ENCODE results near the gene ZFP82.
A peak's percentile ranks its signal among the peaks of the same experiment; 100 is the strongest.

The ZFP82 gene

DNA sequence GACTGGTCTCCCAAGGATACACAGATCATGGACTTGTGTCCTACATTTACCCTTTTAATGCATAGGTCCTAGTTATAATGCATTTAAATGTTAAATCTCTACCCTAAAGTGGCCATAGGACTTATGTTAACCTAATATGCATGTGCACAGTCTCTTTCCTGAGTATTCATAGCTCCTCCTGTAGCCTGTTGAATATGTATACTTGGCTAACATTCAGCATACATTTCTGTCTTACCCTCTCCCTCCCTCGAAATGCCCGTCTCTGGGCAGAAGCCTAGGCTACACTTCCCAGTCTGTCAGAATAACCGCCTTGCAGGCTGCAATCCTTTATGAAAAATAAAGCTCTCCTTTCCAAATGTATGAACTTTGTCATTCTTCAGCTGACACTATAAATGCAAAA is 13.9 kb downstream of the ZFP82 start:
- H3K4me1 Mint-ChIP-seq: peaks cover 2% of the 10 kb centered on the region
- H3K27ac Mint-ChIP-seq (ENCODE audit: low read depth): no peak overlapping the region
- no peaks in the 10 kb centered on the region for H3K27me3 Mint-ChIP-seq
- no peak for ATAC-seq (replicated peaks; ENCODE audit: extremely low read depth, poor library complexity, severe bottlenecking)
- peaks cover 47% of the 10 kb centered on the region for H3K36me3 Mint-ChIP-seq (ENCODE audit: insufficient read depth)
- H3K9me3 Mint-ChIP-seq: peaks cover 14% of the 10 kb centered on the region
- no peak overlapping the region for H3K4me3 Mint-ChIP-seq
- DNase-seq (ENCODE audit: low spot score in 2 of 2): no peak

DNA sequence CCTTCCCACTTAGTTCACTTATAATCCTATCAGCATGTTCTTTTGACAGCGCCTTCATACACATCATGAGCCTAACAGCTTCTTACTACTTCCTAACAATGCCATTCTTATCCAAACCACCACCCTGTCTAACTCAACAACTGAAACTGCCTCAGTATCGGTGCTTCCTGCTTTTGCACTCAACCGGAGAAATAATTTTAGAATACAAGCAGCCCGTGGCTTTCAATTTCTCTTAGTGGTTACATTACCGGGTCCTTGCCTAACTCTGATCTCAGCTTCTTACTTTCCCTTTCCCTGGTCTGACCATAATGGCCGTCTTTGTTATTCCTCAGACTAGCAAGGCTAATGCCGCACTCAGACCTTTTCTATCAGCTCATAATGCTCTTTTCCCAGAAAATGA is 17.0 kb downstream of the ZFP82 start:
- H3K4me1 Mint-ChIP-seq: no peaks in the 10 kb centered on the region
- H3K9me3 Mint-ChIP-seq: peaks cover 14% of the 10 kb centered on the region
- H3K4me3 Mint-ChIP-seq: no peak overlapping the region
- H3K27ac Mint-ChIP-seq (ENCODE audit: low read depth): no peak overlapping the region
- DNase-seq (ENCODE audit: low spot score in 2 of 2) (no peak), ATAC-seq (replicated peaks; ENCODE audit: extremely low read depth, poor library complexity, severe bottlenecking) (no peak)
- no peaks in the 10 kb centered on the region for H3K27me3 Mint-ChIP-seq
- H3K36me3 Mint-ChIP-seq (ENCODE audit: insufficient read depth): peaks cover 34% of the 10 kb centered on the region

DNA sequence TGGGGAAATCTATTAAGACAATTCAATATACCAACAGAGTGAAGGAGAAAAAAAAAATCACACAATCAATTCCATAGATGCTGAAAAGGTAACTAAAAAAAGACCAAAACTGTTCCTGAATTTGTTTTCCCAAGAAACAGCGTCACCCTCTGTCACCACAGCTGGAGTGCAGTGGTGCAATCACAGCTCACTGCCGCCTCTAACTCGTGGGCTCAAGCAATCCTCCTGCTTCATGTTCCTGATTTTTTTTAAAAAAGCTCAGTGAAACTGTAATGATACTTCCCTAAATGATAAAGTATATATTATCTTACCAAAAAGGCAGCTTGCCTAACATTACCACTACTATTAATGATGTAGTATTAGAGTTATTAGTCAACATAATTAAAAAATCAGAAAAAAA is 19.9 kb downstream of the ZFP82 start:
- ATAC-seq (replicated peaks; ENCODE audit: extremely low read depth, poor library complexity, severe bottlenecking): no peak
- Mint-ChIP-seq H3K4me1 (no peaks in the 10 kb centered on the region), H3K4me3 (no peak overlapping the region), H3K27me3 (no peaks in the 10 kb centered on the region), H3K27ac (ENCODE audit: low read depth) (no peak overlapping the region), H3K36me3 (ENCODE audit: insufficient read depth) (peaks cover 34% of the 10 kb centered on the region), H3K9me3 (peaks cover 29% of the 10 kb centered on the region)
- no peak for DNase-seq (ENCODE audit: low spot score in 2 of 2)

DNA sequence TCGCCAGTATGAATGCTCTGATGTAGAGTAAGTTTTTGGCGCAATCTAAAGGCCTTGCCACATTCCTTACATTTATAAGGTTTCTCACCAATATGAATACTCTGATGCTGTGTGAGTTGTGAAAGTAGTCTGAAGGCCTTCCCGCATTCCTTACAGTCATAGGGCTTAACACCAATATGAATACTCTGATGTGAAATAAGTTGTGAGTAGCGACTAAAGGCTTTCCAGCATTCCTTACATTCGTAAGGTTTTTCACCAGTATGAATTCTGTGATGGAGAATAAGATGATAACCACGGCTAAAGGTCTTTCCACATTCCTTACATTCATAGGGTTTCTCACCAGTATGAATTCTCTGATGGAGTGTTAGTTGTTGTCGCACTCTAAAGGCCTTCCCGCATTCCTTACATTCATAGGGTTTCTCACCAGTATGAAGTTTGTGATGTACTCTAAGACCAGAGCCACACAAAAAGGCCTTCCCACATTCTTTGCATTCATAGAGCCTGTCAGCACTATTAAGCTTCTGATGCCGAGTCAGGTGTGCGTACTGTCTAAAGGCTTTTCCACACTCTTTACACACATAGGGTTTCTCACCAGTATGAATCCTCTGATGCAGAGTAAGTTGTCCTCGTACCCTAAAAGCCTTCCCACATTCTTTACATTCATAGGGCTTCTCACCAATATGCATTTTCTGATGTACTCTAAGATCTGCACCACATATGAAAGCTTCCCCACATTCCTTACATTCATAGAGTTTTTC is 25.3 kb downstream of the ZFP82 start:
- peaks cover 36% of the 10 kb centered on the region for H3K9me3 Mint-ChIP-seq
- peaks cover 19% of the 10 kb centered on the region for H3K36me3 Mint-ChIP-seq (ENCODE audit: insufficient read depth)
- DNase-seq (ENCODE audit: low spot score in 2 of 2): no peak
- H3K4me3 Mint-ChIP-seq: no peak overlapping the region
- no peak for ATAC-seq (replicated peaks; ENCODE audit: extremely low read depth, poor library complexity, severe bottlenecking)
- no peaks in the 10 kb centered on the region for H3K27me3 Mint-ChIP-seq
- no peaks in the 10 kb centered on the region for H3K4me1 Mint-ChIP-seq
- no peak overlapping the region for H3K27ac Mint-ChIP-seq (ENCODE audit: low read depth)

DNA sequence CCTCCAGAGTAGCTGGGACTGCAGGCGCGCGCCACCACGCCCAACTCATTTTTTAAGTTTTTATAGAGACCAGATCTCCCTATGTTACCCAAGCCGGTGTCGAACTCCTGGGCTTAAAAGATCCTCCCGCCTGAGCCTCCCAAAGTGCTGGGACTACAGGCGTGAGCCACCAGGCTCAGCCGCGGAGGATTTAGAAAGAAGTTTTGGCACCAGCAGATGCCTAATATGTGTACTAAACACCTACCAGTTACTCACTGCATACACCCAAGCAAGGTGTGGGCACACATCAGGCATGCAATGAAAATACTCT is 39.0 kb downstream of the ZFP82 start:
- H3K9me3 Mint-ChIP-seq: no peaks in the 10 kb centered on the region
- H3K27ac Mint-ChIP-seq (ENCODE audit: low read depth): peak overlapping the region; percentile 96
- peaks cover 13% of the 10 kb centered on the region for H3K36me3 Mint-ChIP-seq (ENCODE audit: insufficient read depth)
- no peak for ATAC-seq (replicated peaks; ENCODE audit: extremely low read depth, poor library complexity, severe bottlenecking)
- DNase-seq (ENCODE audit: low spot score in 2 of 2): no peak
- peak overlapping the region; percentile 94 for H3K4me3 Mint-ChIP-seq
- no peaks in the 10 kb centered on the region for H3K27me3 Mint-ChIP-seq
- peaks cover 18% of the 10 kb centered on the region for H3K4me1 Mint-ChIP-seq

DNA sequence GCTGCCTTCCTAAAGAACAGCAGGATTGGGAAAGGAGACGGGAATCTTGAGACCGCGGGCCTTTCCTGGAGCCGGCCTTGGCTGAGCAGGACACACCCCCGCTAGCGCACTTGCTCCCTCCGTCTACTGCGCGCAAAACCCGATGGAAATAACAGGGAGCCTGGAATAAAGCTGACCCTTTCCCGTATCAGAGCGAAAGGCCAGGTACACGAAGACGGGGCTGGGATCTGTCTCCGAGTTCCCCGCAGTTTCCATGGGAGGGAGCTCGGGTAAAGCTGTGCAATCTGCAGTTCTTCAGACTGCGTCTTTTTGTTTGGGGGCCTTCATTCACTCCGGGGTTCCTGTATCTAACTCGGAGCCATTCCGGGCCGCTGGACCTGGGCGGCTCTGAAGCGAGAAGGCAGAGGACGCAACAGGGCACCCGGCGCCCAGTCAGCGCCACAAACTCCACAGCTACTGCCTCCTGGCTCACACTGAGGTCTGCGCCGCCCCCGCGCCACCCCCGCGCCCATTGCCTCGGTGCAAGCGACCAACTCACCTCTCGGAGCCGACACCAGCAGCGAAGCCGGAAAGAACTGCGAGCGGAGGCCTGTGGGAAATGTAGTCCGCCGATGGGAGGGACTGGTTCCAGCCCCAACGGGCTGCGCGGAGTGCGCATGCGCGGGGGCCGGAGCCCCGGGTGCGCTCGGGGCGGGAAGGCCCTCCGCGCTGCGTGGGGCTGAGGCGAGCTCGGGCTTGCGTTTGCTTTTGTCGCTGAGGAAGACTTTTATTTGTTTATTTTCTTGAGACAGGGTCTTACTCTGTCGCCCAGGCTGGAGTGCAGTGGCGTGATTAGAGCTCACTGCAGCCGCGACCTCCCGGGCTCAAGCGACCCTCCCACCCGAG is 39.6 kb downstream of the ZFP82 start, which contains the start of gene ZFP14:
Gene ZFP14, minus strand, starts transcription at position 577 of the 885 bp plus-strand sequence. CDS start 11,309 bp downstream, outside the sequence.
- H3K36me3 Mint-ChIP-seq (ENCODE audit: insufficient read depth): peaks cover 13% of the 10 kb centered on the region
- DNase-seq (ENCODE audit: low spot score in 2 of 2) (peak; percentile 88 to 92), ATAC-seq (replicated peaks; ENCODE audit: extremely low read depth, poor library complexity, severe bottlenecking) (peak; percentile 98)
- peak within 1 kb of the TSS; percentile 96 for H3K27ac Mint-ChIP-seq (ENCODE audit: low read depth)
- H3K9me3 Mint-ChIP-seq: no peaks in the 10 kb centered on the region
- no peaks in the 10 kb centered on the region for H3K27me3 Mint-ChIP-seq
- H3K4me1 Mint-ChIP-seq: peaks cover 18% of the 10 kb centered on the region
- peak within 1 kb of the TSS; percentile 94 for H3K4me3 Mint-ChIP-seq

DNA sequence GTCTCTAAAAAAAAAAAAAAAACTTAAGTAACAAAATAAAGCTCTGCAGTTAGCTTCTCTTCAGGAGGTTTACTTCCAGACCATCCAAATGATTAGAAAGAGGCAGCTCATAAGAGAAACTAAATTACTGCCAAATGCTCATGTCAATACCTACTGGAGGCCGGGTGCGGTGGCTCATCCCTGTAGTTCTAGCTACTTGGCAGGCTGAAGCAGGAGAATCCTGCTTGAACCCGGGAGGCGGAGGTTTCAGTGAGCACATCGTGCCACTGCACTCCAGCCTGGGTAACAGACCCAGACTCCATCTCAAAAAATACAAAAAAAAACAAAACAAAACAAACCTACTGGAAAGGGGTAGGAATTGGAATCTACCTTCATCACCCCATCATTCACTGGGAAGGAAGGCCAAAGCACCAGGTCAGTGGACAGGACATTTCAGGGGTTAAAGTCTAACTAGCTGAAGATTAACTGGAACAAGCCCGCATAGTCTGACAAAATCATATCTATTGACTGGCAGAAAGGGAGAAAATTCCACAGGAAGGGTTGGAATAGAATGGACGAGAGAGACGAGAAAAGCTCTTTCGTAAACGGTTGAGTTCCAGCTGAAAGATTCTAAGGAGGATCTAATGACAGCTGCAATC is 40.8 kb downstream of the ZFP82 start:
- no peaks in the 10 kb centered on the region for H3K27me3 Mint-ChIP-seq
- H3K27ac Mint-ChIP-seq (ENCODE audit: low read depth): peak overlapping the region; percentile 96
- H3K4me3 Mint-ChIP-seq: peak overlapping the region; percentile 94
- H3K36me3 Mint-ChIP-seq (ENCODE audit: insufficient read depth): peaks cover 11% of the 10 kb centered on the region
- DNase-seq (ENCODE audit: low spot score in 2 of 2) (no peak), ATAC-seq (replicated peaks; ENCODE audit: extremely low read depth, poor library complexity, severe bottlenecking) (no peak)
- H3K4me1 Mint-ChIP-seq: peaks cover 18% of the 10 kb centered on the region
- H3K9me3 Mint-ChIP-seq: no peaks in the 10 kb centered on the region

DNA sequence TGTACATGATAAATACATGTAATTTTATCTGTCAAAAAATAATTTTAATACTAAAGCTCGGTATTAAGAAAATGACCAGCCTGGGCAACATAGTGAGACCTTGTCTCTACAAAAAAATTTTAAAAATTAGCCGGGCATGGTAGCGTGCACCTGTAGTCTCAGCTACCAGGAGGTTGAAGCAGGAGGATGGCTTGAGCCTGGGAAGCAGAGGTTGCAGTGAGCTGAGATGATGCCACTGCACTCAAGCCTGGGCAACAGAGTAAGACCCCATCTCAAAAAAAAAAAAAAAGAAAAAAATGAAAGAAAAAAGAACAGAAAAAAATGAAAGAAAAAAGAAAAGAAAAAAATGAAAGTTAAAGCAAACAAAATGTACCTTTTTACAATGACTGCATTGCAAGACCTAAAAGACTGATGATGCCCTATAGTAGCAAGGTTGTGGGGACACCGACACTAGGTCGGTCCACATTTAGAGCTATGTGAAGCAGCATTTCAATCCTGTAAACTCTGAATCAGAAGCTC is 44.7 kb downstream of the ZFP82 start:
- Mint-ChIP-seq H3K9me3 (peaks cover 12% of the 10 kb centered on the region), H3K36me3 (ENCODE audit: insufficient read depth) (peaks cover 4% of the 10 kb centered on the region), H3K4me1 (peaks cover 27% of the 10 kb centered on the region), H3K27ac (ENCODE audit: low read depth) (no peak overlapping the region), H3K4me3 (no peak overlapping the region), H3K27me3 (no peaks in the 10 kb centered on the region)
- no peak for DNase-seq (ENCODE audit: low spot score in 2 of 2)
- ATAC-seq (replicated peaks; ENCODE audit: extremely low read depth, poor library complexity, severe bottlenecking): no peak

DNA sequence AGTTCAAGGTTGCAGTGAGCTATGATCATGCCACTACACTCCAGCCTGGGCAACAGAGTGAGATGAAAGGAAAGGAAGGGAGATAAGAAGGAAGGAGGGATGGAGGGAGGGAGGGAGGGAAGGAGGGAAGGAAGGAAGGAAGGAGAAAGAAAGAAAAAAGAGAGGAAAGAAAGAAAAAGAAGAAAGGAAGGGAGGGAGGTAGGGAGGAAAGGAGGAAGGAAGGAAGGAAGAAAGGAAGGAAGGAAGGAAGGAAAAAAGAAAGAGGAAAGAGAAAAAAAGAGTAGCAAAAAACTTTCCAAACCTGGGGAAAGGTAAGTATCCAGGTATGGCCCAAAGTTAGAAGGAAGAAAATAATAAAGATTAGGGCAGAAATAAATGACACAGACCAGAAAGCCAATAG is 46.6 kb downstream of the ZFP82 start:
- Mint-ChIP-seq H3K9me3 (peaks cover 12% of the 10 kb centered on the region), H3K27me3 (no peaks in the 10 kb centered on the region), H3K4me3 (no peak overlapping the region), H3K36me3 (ENCODE audit: insufficient read depth) (peaks cover 10% of the 10 kb centered on the region), H3K4me1 (peaks cover 13% of the 10 kb centered on the region), H3K27ac (ENCODE audit: low read depth) (no peak overlapping the region)
- DNase-seq (ENCODE audit: low spot score in 2 of 2): no peak
- no peak for ATAC-seq (replicated peaks; ENCODE audit: extremely low read depth, poor library complexity, severe bottlenecking)

DNA sequence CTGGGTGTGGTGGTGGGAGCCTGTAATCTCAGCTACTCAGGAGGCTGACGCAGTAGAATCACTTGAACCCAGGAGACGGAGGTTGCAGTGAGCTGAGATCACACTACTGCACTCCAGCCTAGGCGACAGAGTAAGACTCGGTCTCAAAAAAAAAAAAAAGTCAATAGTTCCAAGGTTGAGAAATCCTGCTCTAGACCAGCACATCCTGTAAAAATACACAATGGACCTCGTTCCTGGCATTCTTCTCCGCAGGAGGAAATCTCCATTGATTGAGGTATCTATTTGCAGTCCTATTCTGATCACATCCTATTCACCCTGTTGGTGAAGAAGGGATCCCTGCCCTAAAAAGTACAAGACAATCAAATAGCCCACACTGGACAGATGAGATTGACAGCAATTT is 54.6 kb downstream of the ZFP82 start:
- DNase-seq (ENCODE audit: low spot score in 2 of 2) (no peak), ATAC-seq (replicated peaks; ENCODE audit: extremely low read depth, poor library complexity, severe bottlenecking) (no peak)
- H3K9me3 Mint-ChIP-seq: no peaks in the 10 kb centered on the region
- no peak overlapping the region for H3K4me3 Mint-ChIP-seq
- no peaks in the 10 kb centered on the region for H3K27me3 Mint-ChIP-seq
- H3K4me1 Mint-ChIP-seq: no peaks in the 10 kb centered on the region
- H3K27ac Mint-ChIP-seq (ENCODE audit: low read depth): no peak overlapping the region
- peaks cover 57% of the 10 kb centered on the region for H3K36me3 Mint-ChIP-seq (ENCODE audit: insufficient read depth)

All from central memory CD8-positive, alpha-beta T cell (primary cell).